GM20000 (cell line): Measurements from ENCODE around the gene P3H1.
A peak's percentile ranks its signal among the peaks of the same experiment; 100 is the strongest.

Experiments
- DNase-seq: peaks from one replicate; pipeline ENCODE4 v3.0.0; 2012; ENCODE audit warnings: low spot score
- TF ChIP-seq, protein P1 (sequence below): IDR thresholded peaks from 2 replicates; pipeline ENCODE4 v1.5.1; 2012; ENCODE audit warnings: mild to moderate bottlenecking, control low read depth; ENCODE audit errors: extremely low read depth, missing control alignments

Gene P3H1

DNA sequence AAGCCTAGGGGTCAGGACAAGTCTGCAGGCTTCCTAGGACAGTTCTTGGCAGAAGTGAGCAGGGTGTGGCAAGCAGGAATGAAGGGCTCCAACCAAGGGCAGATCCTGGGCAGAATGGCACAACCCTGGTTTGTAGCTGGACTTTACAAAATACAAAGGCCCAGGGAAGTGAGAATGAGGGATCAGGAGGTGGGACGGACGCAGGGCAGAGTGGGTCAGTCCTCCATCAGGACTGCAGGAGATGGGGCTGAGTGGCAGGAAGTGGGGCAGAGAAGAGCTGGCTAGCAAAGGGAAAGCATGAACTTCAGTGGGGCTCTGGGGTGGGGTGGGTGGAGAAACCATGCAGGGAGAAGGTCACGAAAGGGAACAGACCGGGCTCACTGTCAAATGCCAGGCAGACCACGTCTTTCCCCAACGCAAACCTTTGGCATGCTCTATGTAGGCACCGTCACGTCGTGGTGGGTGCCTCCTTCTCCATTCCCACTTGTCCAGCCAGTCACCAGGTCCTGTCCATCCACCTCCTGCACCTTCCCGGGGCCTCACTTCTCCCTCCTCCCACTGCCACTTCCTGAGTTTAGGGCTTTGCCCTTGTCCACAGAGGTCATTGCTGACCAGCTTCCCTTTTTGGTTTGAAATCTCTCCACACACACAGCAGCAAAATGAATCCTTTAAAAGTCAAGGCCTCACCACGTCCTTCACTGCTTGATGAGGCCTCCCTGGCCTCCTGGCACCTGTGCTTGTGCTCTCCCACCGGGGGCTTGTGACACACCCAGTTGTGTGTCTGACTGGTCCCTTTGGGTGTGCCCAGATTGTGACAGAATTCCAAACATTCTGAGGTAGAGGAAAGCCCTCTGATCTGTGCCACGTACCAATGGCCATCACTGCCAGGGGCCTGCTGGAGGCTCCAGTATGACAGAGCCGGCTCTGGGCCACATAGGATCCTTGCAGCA is 18.1 kb downstream of the P3H1 start:
- DNase-seq: no peak
- TF ChIP-seq, protein P1, sequence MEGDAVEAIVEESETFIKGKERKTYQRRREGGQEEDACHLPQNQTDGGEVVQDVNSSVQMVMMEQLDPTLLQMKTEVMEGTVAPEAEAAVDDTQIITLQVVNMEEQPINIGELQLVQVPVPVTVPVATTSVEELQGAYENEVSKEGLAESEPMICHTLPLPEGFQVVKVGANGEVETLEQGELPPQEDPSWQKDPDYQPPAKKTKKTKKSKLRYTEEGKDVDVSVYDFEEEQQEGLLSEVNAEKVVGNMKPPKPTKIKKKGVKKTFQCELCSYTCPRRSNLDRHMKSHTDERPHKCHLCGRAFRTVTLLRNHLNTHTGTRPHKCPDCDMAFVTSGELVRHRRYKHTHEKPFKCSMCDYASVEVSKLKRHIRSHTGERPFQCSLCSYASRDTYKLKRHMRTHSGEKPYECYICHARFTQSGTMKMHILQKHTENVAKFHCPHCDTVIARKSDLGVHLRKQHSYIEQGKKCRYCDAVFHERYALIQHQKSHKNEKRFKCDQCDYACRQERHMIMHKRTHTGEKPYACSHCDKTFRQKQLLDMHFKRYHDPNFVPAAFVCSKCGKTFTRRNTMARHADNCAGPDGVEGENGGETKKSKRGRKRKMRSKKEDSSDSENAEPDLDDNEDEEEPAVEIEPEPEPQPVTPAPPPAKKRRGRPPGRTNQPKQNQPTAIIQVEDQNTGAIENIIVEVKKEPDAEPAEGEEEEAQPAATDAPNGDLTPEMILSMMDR: no peak

DNA sequence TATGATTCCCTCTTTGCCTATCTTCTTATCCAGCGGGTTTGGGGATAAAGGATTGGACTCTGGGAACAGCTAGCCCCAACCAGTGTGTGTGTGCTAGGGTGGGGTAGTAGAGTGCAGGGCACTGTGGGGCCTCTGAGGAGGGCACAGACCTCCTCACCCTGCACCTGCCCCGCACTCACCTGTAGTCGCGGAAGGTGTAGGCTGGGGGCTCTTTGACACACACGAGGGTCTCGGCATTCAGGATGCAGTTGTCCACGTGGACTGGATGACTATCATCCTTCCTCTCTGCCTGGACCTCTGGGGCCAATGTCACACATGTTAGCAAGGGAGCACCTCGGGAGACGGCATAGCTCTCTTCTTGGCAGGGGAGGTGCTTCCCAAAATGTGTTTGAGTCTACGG is 18.8 kb downstream of the P3H1 start:
- TF ChIP-seq, protein P1: no peak
- DNase-seq: no peak

DNA sequence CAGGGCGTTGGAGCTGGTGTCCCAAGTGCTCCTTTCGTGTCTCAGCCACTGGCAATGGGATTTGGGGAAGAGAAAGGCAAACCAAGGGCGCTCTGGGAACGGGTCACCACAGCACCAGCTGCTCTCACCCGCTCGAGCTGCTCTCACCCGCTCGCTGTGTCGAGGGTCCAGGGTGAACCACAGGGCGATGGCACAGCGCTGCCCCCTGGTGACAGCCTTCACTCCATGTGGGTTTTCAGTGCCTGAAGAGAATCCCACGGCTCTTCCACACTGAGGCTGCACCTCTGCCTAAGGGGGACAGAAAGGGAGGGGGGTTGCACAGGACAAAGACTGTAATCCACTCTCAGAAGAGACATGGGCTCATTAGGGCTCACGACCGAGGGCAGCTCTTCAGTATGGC is 19.7 kb downstream of the P3H1 start:
- TF ChIP-seq, protein P1: peak; percentile 56
- peak; percentile 74 for DNase-seq

DNA sequence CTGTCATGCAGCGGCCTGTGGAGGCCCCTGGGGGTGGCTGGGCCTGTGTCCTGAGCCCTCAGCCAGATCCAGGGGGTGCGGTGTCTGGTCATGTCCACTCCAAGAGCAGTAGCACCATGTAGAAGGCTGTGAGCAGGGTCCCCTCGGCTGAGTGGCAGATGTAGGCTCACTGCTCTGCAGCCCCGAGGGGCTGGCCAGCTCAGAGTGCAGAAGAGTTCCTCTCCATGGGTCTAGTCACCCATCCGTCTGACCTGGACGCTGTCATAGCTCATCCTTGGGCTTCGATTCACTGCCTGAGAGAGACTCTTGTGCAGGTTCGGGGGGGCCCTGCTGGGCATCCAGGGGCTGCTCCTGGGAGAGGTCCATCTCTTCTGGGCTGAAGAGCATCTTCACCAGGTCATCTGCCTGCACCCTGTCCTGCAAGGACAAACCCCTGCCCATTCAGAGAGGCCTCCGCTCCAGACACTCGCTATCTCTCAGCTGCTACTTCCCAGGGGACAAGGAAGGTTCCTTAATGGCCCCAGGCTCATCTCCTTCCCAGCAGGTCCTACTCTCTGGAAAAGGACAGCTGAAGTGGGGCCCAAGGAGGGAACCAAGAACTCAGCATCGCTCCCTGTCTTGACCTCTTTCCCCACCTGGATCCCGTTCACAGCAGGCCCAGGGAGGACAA is 20.3 kb downstream of the P3H1 start:
- DNase-seq: no peak
- TF ChIP-seq, protein P1: no peak

DNA sequence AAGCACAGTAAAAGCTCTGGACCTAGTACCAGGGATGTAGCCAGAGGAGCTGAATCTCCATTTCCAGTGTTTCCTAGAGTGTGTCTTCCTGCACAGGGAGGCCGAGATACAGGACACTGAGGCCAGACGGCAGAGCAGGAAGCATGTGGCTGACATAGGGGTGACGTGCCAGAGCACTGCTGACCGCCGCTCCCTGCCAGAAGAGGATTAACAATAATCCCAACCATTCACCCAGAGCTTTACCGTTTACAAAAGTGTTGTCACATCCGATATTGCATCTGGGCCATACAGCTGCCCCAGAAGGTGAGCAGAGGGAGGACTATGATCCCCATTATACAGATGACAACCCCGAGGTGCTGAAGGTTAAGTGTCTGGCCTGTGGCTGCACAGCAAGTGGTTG is 21.0 kb downstream of the P3H1 start:
- DNase-seq: no peak
- TF ChIP-seq, protein P1: no peak

DNA sequence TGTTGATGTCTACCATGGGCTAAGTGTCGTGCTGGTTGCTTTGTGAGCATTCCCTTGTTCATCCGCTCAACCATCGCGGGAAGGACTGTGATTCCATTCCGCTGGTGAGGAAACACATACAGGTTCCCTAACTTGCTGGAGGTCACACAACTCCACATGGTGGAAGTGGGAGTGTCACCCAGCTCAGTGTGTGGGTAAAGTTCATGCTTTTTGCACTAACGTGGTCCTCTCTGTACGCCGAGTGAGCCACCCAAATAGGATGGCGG is 22.7 kb downstream of the P3H1 start:
- TF ChIP-seq, protein P1: no peak
- no peak for DNase-seq
